Subcutaneous abdominal adipose tissue (tissue), 5 donors: ENCODE measurements around the gene SAMD4B.

Experiments
- H3K27ac ChIP-seq: one replicate; pipeline ENCODE4 v1.7.0; 2013; ENCODE audit warnings: low read depth, mild to moderate bottlenecking, inconsistent platforms, low read length, moderate library complexity
- H3K27me3 ChIP-seq, 5 donors: one replicate each; pipeline ENCODE4 v1.7.0; 2013; ENCODE audit warnings: low read length in 5 of 5, inconsistent platforms in 1 of 5; ENCODE audit not compliant: control insufficient read depth in 5 of 5, insufficient read depth in 4 of 5
- H3K36me3 ChIP-seq, 5 donors: one replicate each; pipeline ENCODE4 v1.7.0; 2013; ENCODE audit warnings: low read length in 5 of 5; ENCODE audit not compliant: control insufficient read depth in 5 of 5, insufficient read depth in 5 of 5
- H3K4me1 ChIP-seq, 5 donors: one replicate each; pipeline ENCODE4 v1.7.0; 2013; ENCODE audit warnings: low read length in 5 of 5, mild to moderate bottlenecking in 3 of 5, moderate library complexity in 1 of 5; ENCODE audit not compliant: control insufficient read depth in 5 of 5, insufficient read depth in 5 of 5
- H3K4me3 ChIP-seq, 5 donors: one replicate each; pipeline ENCODE4 v1.7.0; 2013; ENCODE audit warnings: low read length in 5 of 5, low read depth in 1 of 5
- H3K9ac ChIP-seq, 5 donors: one replicate each; pipeline ENCODE4 v1.7.0; 2013; ENCODE audit warnings: low read length in 5 of 5, mild to moderate bottlenecking in 4 of 5, moderate library complexity in 3 of 5
- H3K9me3 ChIP-seq, 5 donors: one replicate each; pipeline ENCODE4 v1.7.0; 2013; ENCODE audit warnings: low read length in 5 of 5; ENCODE audit not compliant: control insufficient read depth in 5 of 5
- donor health status: healthy.
- donor health status: healthy.
- donor health status: healthy.
- donor health status: healthy.
- donor health status: healthy.

The SAMD4B gene

DNA sequence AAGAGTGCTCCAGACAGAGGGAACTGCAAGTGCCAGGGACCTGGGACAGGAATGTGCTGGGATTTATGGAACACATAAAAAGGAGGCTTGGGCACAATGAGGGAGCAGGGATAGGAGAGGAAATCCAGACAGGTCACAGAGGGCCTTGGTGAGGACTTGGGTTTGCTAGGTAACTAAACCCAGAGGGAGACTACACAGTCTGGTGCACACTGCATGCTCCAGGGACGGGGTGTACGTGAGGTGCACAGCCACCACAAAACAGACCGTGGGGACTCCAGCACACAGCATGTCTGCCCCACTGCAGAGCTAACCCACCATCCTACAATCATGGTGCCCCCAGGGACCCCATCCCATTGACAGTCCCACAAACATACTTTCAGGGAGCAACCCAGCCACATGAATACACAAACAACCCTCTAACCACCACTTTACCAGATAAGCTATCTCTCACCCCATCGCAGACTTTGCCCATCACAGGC is 58.9 kb downstream of the SAMD4B start:
- H3K4me3 ChIP-seq: peak overlapping the region in 1 of 5 donors; percentile 59
- H3K4me1 ChIP-seq: peaks cover 24 to 76% (median 56%) of the 10 kb centered on the region in 5 donors
- H3K27ac ChIP-seq: peak overlapping the region; percentile 99
- peak overlapping the region in 4 of 5 donors; percentile 6 to 35 (median 20) for H3K9ac ChIP-seq
- H3K9me3 ChIP-seq: no peaks in the 10 kb centered on the region
- H3K36me3 ChIP-seq: peaks cover 0 to 4% (median 2%) of the 10 kb centered on the region in 5 donors
- H3K27me3 ChIP-seq: no peaks in the 10 kb centered on the region

- Histone ChIP-seq H3K9ac (peak overlapping the region in 4 of 5 donors; percentile 35 to 79 (median 60)), H3K27me3 (no peaks in the 10 kb centered on the region), H3K9me3 (no peaks in the 10 kb centered on the region), H3K27ac (peak overlapping the region; percentile 99), H3K36me3 (peaks cover 0 to 4% (median under 1%) of the 10 kb centered on the region in 5 donors), H3K4me1 (peaks cover 24 to 78% (median 57%) of the 10 kb centered on the region in 5 donors), H3K4me3 (peak overlapping the region in 4 of 5 donors; percentile 49 to 64 (median 62))
Observed at GRCh38 chr19:39401549-39402345, 59.5 kb downstream of the SAMD4B start.

DNA sequence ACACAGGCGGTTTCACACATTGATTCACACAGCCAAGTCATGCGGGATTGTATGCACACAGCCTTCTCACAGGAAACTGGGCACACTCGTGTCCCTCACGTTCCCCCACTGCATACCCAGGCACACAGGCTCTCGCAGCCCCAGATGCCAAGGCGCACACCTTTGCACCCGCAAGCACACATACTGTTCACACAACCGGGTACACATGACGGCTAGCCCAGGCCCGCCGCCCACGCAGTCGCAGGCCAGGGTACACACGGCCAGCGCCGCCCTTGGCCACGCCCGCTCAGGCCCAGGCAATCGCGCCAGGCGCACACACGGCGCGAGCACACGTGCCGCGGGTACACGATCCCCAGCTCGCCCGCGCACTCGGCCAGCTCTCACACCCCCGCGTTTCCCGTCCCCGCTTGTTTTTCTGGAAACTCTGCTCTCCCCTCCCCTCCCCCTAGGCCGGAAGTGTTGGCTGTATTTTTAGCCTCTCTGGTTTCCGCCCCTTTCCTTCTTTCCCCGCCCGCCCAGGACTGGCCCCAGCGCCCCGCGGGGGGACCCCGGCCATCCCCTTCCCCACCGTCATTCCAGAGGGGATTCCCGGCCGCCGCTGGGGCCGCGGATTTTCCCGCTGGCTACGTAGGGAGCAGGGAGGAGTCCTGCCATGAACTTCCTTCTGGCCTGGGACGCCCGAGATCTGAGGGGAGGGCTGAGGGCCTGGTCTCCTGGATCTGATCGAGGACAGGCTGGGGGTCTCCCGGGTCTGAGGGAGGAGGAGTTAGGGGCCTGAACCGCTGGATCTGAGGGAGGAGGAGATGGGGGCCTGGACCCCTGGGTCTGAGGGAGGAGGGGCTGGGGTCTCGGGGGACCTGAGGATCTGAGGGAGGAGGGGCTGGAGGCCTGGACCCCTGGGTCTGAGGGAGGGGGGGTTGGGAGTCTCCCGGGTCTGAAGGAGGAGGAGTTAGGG is 60.4 kb downstream of the SAMD4B start:
- peak overlapping the region; percentile 99 for H3K27ac ChIP-seq
- peaks cover 0 to 10% (median 7%) of the 10 kb centered on the region in 5 donors for H3K36me3 ChIP-seq
- H3K27me3 ChIP-seq: no peaks in the 10 kb centered on the region
- H3K4me1 ChIP-seq: peaks cover 20 to 73% (median 53%) of the 10 kb centered on the region in 5 donors
- peak overlapping the region; percentile 50 to 64 (median 59) for H3K4me3 ChIP-seq
- peak overlapping the region; percentile 72 to 97 (median 81) for H3K9ac ChIP-seq
- H3K9me3 ChIP-seq: no peaks in the 10 kb centered on the region

- Histone ChIP-seq H3K9ac (peak overlapping the region; percentile 79 to 97 (median 81)), H3K9me3 (no peaks in the 10 kb centered on the region), H3K36me3 (peaks cover 0 to 20% (median 17%) of the 10 kb centered on the region in 5 donors), H3K27ac (peak overlapping the region; percentile 99), H3K27me3 (no peaks in the 10 kb centered on the region), H3K4me3 (peak overlapping the region; percentile 55 to 66 (median 64)), H3K4me1 (peaks cover 15 to 65% (median 48%) of the 10 kb centered on the region in 5 donors)
Observed at GRCh38 chr19:39403331-39404312, 61.4 kb downstream of the SAMD4B start.

DNA sequence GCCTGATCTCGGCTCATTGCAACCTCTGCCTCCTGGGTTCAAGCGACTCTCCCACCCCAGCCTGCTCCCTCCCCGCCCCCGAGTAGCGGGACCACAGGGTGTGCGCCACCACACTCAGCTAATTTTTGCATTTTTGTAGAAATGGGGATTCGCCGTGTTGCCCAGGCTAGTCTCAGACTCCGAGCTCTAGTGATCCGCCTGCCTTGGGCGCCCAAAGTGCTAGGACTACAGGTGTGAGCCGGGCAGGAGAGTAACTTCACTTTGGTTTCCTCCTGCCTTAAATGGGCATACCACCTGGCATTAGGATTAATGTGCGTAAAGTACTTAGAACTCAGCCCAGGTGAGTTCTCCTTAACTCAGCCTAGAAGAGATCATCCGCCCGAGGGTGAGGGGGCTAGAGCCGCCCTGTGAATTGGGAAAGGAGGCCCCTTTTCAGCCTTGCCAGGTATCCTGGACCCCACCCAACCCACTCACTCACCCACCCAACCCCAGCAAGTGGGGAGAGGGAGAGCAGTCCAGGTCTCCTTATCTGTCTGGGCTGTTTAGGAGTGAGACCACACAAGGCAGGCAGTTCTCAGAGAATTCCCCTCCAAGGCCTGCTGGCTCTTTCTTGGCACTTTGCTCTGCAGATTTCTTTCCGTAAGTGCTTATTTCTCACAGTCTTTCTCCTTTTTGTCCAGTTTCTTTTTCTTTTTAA is 63.2 kb downstream of the SAMD4B start:
- Histone ChIP-seq H3K9ac (peak overlapping the region; percentile 44 to 98 (median 89)), H3K9me3 (no peaks in the 10 kb centered on the region), H3K27me3 (no peaks in the 10 kb centered on the region), H3K27ac (peak overlapping the region; percentile 99), H3K36me3 (peaks cover 0 to 22% (median 20%) of the 10 kb centered on the region in 5 donors), H3K4me3 (peak overlapping the region; percentile 71 to 100 (median 86)), H3K4me1 (peaks cover 13 to 59% (median 44%) of the 10 kb centered on the region in 5 donors)

- H3K9me3 ChIP-seq: no peaks in the 10 kb centered on the region
- H3K4me1 ChIP-seq: peaks cover 19 to 59% (median 47%) of the 10 kb centered on the region in 5 donors
- peak overlapping the region; percentile 71 to 100 (median 86) for H3K4me3 ChIP-seq
- H3K9ac ChIP-seq: peak overlapping the region; percentile 84 to 98 (median 89)
- peaks cover 0 to 22% (median 20%) of the 10 kb centered on the region in 5 donors for H3K36me3 ChIP-seq
- H3K27ac ChIP-seq: peak overlapping the region; percentile 99
- no peaks in the 10 kb centered on the region for H3K27me3 ChIP-seq
Observed at GRCh38 chr19:39405958-39406655, 63.9 kb downstream of the SAMD4B start.

- Histone ChIP-seq H3K4me1 (peaks cover 19 to 56% (median 44%) of the 10 kb centered on the region in 5 donors), H3K9ac (peak within 1 kb of the TSS; percentile 93 to 100 (median 100)), H3K9me3 (no peaks in the 10 kb centered on the region), H3K27me3 (no peaks in the 10 kb centered on the region), H3K4me3 (peak within 1 kb of the TSS; percentile 98 to 100 (median 99)), H3K27ac (peak within 1 kb of the TSS; percentile 99), H3K36me3 (peaks cover 0 to 22% (median 20%) of the 10 kb centered on the region in 5 donors)
Observed at GRCh38 chr19:39406656-39407409, 64.6 kb downstream of the SAMD4B start, which contains the start of gene ZFP36. Gene ZFP36 (plus strand): TSS chr19:39406847. CDS start chr19:39406905, 58 bp downstream.

DNA sequence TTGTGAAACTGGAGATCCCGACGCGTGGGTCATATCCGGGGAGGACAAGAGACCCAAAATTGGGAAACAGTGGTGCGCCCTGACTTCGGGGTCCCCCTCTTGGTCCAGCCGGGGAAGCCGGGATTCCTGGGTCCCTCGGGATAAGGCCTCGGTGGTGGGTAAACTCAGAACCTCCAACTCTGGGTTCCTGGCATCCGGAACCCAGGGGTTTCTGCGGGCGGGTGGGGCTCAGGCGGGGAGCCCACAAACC is 65.1 kb downstream of the SAMD4B start:
- Histone ChIP-seq H3K27me3 (peaks cover 0 to 4% (median 0%) of the 10 kb centered on the region in 5 donors), H3K4me3 (peak overlapping the region; percentile 98 to 100 (median 99)), H3K9me3 (no peaks in the 10 kb centered on the region), H3K36me3 (peaks cover 0 to 22% (median 20%) of the 10 kb centered on the region in 5 donors), H3K4me1 (peaks cover 19 to 51% (median 39%) of the 10 kb centered on the region in 5 donors), H3K27ac (peak overlapping the region; percentile 99), H3K9ac (peak overlapping the region; percentile 93 to 100 (median 100))
